ENCODE results near the gene GLDN.
A peak's percentile ranks its signal among the peaks of the same experiment; 100 is the strongest.

GLDN gene

GRCh38 chr15:51341366-51342226 lies at the start of gene GLDN:
TSS of gene GLDN (plus strand) at chr15:51341655. CDS start at chr15:51341685, 30 bp downstream.
- DNase-seq (ENCODE audit: low spot score), result no peak

- no peak for DNase-seq (ENCODE audit: low spot score)
Measured at GRCh38 chr15:51298620-51299019, 42.8 kb upstream of the GLDN start.

GRCh38 chr15:51299187-51300015 lies 42.1 kb upstream of the GLDN start:
- no peak for DNase-seq (ENCODE audit: low spot score)

- DNase-seq (ENCODE audit: low spot score), result no peak
Measured at GRCh38 chr15:51302480-51302879, 39.0 kb upstream of the GLDN start.

GRCh38 chr15:51303462-51303980 lies 37.9 kb upstream of the GLDN start:
- DNase-seq (ENCODE audit: low spot score), result no peak

GRCh38 chr15:51307325-51307724 lies 34.1 kb upstream of the GLDN start:
- no peak for DNase-seq (ENCODE audit: low spot score)

- no peak for DNase-seq (ENCODE audit: low spot score)
Measured at GRCh38 chr15:51307811-51308210, 33.6 kb upstream of the GLDN start.

GRCh38 chr15:51310064-51310463 lies 31.4 kb upstream of the GLDN start:
- DNase-seq (ENCODE audit: low spot score), result no peak

GRCh38 chr15:51311510-51311909 lies 29.9 kb upstream of the GLDN start:
- DNase-seq (ENCODE audit: low spot score), result no peak

- peak; percentile 10 for DNase-seq (ENCODE audit: low spot score)
Measured at GRCh38 chr15:51312166-51313073, 29.0 kb upstream of the GLDN start.

- DNase-seq (ENCODE audit: low spot score), result no peak
Measured at GRCh38 chr15:51313074-51313393, 28.4 kb upstream of the GLDN start.

GRCh38 chr15:51313644-51314280 lies 27.7 kb upstream of the GLDN start:
- DNase-seq (ENCODE audit: low spot score), result no peak

GRCh38 chr15:51314391-51315337 lies 26.8 kb upstream of the GLDN start:
- no peak for DNase-seq (ENCODE audit: low spot score)

- DNase-seq (ENCODE audit: low spot score), result peak; percentile 30
Measured at GRCh38 chr15:51315726-51316125, 25.7 kb upstream of the GLDN start.

- DNase-seq (ENCODE audit: low spot score), result no peak
Measured at GRCh38 chr15:51316636-51317035, 24.8 kb upstream of the GLDN start.

- no peak for DNase-seq (ENCODE audit: low spot score)
Measured at GRCh38 chr15:51318382-51319150, 22.9 kb upstream of the GLDN start.

- DNase-seq (ENCODE audit: low spot score), result no peak
Measured at GRCh38 chr15:51319539-51319938, 21.9 kb upstream of the GLDN start.

GRCh38 chr15:51320843-51321242 lies 20.6 kb upstream of the GLDN start:
- DNase-seq (ENCODE audit: low spot score), result no peak

- no peak for DNase-seq (ENCODE audit: low spot score)
Measured at GRCh38 chr15:51321316-51321715, 20.1 kb upstream of the GLDN start.
